Breast epithelium (tissue), 3 donors: Measurements from ENCODE around the gene KCNJ3.

ENCODE experiments used
- POLR2A ChIP-seq: fragments of 450-650 bp; IDR thresholded peaks from one replicate; pipeline ENCODE4 v1.6.1; 2016; ENCODE audit warnings: antibody characterized with exemption, mild to moderate bottlenecking, moderate library complexity
- TF ChIP-seq, protein P1 (sequence below), 3 donors: fragments of 450-650 bp; IDR thresholded peaks; one replicate each; pipeline ENCODE4 v1.5.1; 2016 to 2017; ENCODE audit warnings: antibody characterized with exemption in 3 of 3, mild to moderate bottlenecking in 3 of 3, moderate library complexity in 3 of 3

DNA sequence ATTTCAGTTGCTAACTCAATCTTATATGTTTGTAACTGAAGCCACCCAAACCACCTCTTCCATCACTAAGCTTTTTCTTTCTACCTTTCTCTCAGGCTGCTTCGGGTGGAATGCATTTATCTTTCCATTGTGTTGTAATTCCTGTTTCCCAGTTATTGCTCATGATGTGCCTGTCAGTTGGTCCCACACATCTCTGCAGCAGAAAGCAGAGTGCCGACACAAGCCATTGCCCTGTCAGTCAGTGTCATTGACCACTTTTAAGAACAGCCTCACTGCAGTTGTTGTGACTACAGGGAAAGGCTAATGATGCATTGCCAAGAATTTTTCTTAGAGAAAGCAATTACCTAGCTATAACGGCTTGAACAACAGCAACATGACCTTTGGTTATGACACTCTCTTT lies 24.8 kb upstream of the KCNJ3 start:
- TF ChIP-seq, protein P1, sequence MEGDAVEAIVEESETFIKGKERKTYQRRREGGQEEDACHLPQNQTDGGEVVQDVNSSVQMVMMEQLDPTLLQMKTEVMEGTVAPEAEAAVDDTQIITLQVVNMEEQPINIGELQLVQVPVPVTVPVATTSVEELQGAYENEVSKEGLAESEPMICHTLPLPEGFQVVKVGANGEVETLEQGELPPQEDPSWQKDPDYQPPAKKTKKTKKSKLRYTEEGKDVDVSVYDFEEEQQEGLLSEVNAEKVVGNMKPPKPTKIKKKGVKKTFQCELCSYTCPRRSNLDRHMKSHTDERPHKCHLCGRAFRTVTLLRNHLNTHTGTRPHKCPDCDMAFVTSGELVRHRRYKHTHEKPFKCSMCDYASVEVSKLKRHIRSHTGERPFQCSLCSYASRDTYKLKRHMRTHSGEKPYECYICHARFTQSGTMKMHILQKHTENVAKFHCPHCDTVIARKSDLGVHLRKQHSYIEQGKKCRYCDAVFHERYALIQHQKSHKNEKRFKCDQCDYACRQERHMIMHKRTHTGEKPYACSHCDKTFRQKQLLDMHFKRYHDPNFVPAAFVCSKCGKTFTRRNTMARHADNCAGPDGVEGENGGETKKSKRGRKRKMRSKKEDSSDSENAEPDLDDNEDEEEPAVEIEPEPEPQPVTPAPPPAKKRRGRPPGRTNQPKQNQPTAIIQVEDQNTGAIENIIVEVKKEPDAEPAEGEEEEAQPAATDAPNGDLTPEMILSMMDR (IDR thresholded peaks at IDR 0.05): no peak
- no peak for TF ChIP-seq POLR2A
